HUES64 (cell line): Measurements from ENCODE around the gene JAZF1.

Experiments used
- H3K27ac ChIP-seq: 2 replicates; pipeline ENCODE4 v1.7.0; 2013; ENCODE audit warnings: low read depth, low read length, inconsistent platforms
- H3K27me3 ChIP-seq: 2 replicates; pipeline ENCODE4 v1.6.1; 2013; ENCODE audit warnings: mild to moderate bottlenecking, low read length; ENCODE audit not compliant: insufficient read depth
- H3K36me3 ChIP-seq: 2 replicates; pipeline ENCODE4 v1.6.1; 2013; ENCODE audit warnings: mild to moderate bottlenecking, low read length; ENCODE audit not compliant: insufficient read depth
- H3K4me1 ChIP-seq: 2 replicates; pipeline ENCODE4 v1.6.1; 2013; ENCODE audit warnings: mild to moderate bottlenecking, low read length, moderate library complexity; ENCODE audit not compliant: insufficient read depth
- H3K4me3 ChIP-seq: 2 replicates; pipeline ENCODE4 v1.5.1; 2013; ENCODE audit warnings: mild to moderate bottlenecking, low read length, moderate library complexity
- H3K9ac ChIP-seq: 2 replicates; pipeline ENCODE4 v1.6.1; 2013; ENCODE audit warnings: mild to moderate bottlenecking, low read depth, low read length
- H3K9me3 ChIP-seq: 2 replicates; pipeline ENCODE4 v1.6.1; 2013; ENCODE audit warnings: low read depth, low read length; ENCODE audit not compliant: insufficient read depth
- WGBS: fragments of 150-250, 120-280 bp; methylation state at CpG from one replicate; pipeline ENCODE4 v1.1.7; 2013; ENCODE audit warnings: missing lambda C conversion rate; 5-methylcytosine and 5-hydroxymethylcytosine counted together

The JAZF1 gene

DNA sequence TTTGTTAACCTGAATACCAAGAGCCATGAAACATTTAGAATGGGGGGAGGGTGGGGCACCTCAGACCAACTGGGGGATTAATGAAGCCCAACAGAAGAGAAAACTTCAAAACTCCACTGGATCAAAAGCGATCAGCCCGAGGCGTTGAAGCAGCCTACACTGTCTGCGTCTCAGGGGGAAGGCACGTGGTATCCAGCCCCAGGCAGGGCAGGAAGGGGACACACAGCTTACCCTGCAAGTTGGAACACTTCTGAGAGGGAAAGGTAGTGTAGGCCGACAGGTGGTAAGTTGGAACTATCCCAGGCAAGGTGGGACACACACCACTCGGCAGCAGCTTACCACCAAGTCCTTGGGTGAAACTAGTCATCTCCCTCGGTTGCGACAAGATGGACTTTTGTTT, 337.7 kb downstream of the JAZF1 start:
- no peaks in the 10 kb centered on the region for H3K9me3 ChIP-seq
- H3K4me3 ChIP-seq = no peak overlapping the region
- WGBS = 81% methylated on average over 9 of the region's 9 CpGs
- H3K9ac ChIP-seq = no peak overlapping the region
- H3K4me1 ChIP-seq = peaks cover 16% of the 10 kb centered on the region
- H3K27ac ChIP-seq = no peak overlapping the region
- H3K36me3 ChIP-seq = no peaks in the 10 kb centered on the region
- no peaks in the 10 kb centered on the region for H3K27me3 ChIP-seq

DNA sequence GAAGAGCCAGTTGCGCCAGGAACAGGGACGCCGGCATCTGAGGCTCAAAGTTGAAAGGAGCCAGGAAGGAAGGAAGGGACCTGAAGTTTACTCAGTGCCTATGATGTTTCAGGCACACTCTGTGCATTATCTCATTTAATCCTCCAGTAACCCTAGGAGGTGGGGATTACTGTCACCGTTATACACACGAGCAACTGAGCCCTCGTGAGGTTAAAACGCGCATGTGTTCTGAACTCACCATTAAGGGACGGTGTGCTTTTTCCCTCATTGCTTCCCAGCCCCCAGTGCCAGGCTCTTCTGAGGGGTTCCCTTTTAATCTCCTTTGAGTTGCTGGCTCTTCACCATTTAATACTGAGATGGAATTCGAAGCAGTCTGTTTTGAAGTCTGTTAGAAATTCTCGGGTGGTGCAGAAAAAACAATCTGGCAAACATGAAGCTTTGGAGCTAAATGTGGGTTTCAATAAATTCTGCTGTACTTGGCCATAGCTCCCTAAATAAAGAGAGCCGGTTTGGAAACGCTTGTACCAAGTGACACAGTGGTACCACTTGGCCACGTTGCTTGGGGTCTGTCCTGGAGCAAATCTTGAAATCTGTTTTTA, 338.4 kb downstream of the JAZF1 start:
- Histone ChIP-seq H3K9me3 (no peaks in the 10 kb centered on the region), H3K27me3 (no peaks in the 10 kb centered on the region), H3K4me3 (no peak overlapping the region), H3K27ac (no peak overlapping the region), H3K36me3 (no peaks in the 10 kb centered on the region), H3K4me1 (peaks cover 16% of the 10 kb centered on the region), H3K9ac (no peak overlapping the region)
- 75% methylated on average over 14 of the region's 14 CpGs for WGBS

DNA sequence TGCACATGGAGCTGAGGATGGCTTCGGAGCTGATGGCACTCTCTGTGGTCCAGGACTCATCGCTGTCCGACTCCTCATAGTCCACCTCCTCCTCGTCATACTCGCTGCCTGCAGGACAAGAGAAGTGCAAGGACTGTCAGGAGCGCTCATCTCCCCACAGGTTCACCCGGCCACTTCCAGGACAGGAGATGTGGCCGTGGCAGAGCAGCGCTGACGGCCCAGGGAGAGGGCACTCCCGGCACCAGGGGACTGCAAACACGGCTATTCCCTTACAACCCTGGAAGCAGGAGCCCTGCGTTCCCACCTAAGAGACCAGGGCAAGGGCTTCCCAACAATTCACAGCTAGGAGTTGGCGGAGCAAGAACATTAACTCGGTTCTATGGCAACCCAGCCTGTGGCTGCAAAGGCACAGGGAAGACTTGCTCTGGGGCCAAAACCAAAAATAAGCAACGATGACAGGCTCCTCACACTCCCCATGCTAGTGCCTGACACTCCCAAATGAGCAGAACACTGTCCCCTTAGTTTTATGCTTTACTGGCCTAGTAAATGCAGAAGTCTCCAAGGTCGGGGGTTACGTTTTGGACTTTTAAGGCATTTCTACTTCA, 339.7 kb downstream of the JAZF1 start:
- WGBS = 93% methylated on average over 18 of the region's 18 CpGs
- H3K4me1 ChIP-seq = peaks cover 16% of the 10 kb centered on the region
- no peaks in the 10 kb centered on the region for H3K9me3 ChIP-seq
- no peak overlapping the region for H3K27ac ChIP-seq
- no peak overlapping the region for H3K9ac ChIP-seq
- H3K27me3 ChIP-seq = no peaks in the 10 kb centered on the region
- no peak overlapping the region for H3K4me3 ChIP-seq
- no peaks in the 10 kb centered on the region for H3K36me3 ChIP-seq

DNA sequence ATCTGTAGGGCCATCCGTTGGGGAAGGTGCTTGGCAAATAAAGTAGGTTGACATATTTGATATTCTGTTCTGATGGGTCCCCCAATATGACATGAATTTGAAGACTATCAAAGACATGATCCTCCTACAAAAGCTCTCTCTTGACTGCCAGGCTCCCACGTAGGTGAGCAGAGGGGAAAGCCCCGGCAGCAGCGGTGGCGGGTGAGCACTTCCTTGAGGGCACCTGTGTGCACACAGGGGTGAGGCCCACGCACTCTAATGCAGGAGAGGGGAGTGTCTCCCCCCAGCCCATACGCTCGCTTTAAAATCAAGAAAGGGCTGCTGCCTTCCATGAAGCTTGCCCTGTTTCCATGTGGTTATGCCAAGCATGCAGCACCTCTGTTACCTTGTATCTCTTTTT, 340.3 kb downstream of the JAZF1 start:
- Histone ChIP-seq H3K4me3 (no peak overlapping the region), H3K4me1 (peaks cover 16% of the 10 kb centered on the region), H3K27me3 (no peaks in the 10 kb centered on the region), H3K36me3 (no peaks in the 10 kb centered on the region), H3K9ac (no peak overlapping the region), H3K27ac (no peak overlapping the region), H3K9me3 (no peaks in the 10 kb centered on the region)
- WGBS = 93% methylated on average over 8 of the region's 8 CpGs

DNA sequence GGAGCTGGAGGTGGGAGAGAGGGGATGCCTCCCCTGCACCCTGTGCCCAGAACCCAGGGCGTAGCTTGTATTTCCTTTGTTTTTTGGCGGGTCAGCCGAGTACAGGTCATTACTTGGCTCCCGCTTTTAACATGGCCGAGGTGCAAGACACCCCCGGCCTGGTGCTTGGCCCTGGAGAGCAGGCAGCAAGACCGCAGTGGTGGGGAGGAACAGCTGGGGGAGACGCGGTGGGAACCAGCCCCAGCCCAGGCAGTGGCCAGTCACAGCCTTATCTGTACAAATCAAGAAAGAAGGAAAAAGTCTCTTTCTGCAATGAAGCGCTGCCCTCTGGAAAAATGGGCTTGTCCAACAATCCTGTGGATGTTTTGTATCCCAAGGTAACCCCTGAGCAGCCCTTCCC, 341.5 kb downstream of the JAZF1 start:
- Histone ChIP-seq H3K4me1 (peaks cover 16% of the 10 kb centered on the region), H3K4me3 (no peak overlapping the region), H3K36me3 (no peaks in the 10 kb centered on the region), H3K9ac (no peak overlapping the region), H3K27me3 (no peaks in the 10 kb centered on the region), H3K9me3 (no peaks in the 10 kb centered on the region), H3K27ac (no peak overlapping the region)
- 93% methylated on average over 10 of the region's 10 CpGs for WGBS

DNA sequence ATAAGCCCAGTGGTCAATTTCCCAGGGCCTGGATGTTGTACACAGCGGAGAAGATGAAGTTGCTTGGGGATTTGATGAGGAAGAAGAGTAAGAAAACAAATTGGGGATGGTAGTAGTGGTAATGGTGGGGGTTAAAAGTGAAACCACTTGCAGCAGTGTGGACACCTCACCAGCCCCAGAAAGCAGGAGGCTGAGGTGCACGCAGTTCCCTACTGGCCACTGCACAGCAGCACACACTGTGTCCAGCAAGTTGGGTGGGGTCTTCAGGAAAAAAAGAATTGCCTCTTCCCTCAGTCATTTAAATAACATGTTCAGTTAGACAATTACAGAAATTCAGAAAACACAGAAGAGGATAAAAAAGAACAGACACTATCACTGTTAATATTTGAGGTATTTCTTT, 344.1 kb downstream of the JAZF1 start:
- no peaks in the 10 kb centered on the region for H3K9me3 ChIP-seq
- 95% methylated on average over 2 of the region's 2 CpGs for WGBS
- no peaks in the 10 kb centered on the region for H3K27me3 ChIP-seq
- H3K27ac ChIP-seq = no peak overlapping the region
- H3K4me1 ChIP-seq = no peaks in the 10 kb centered on the region
- H3K4me3 ChIP-seq = no peak overlapping the region
- peaks cover 4% of the 10 kb centered on the region; the same call in 1 of the 2 replicates for H3K36me3 ChIP-seq
- H3K9ac ChIP-seq = no peak overlapping the region

DNA sequence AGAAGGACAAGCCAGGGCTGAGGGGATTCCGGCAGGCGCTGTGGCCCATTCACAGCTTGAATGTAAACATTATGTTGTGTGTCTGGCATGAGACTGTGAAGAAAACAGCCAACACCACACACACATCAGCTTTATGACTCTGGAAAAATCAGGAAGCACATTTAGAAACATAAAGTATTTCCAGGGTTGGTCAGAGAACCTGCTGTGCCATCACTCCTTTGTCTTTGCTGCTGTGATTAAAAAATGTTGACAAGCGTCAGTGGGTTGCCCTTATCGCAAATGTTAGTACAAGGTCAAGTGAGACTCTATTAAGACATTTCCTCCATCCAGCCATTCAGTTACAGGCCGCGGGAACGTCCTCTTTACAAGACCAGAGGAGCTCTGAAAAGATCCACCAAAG, 345.2 kb downstream of the JAZF1 start:
- H3K4me1 ChIP-seq = no peaks in the 10 kb centered on the region
- H3K27me3 ChIP-seq = no peaks in the 10 kb centered on the region
- WGBS = 92% methylated on average over 7 of the region's 7 CpGs
- no peak overlapping the region for H3K4me3 ChIP-seq
- peaks cover 4% of the 10 kb centered on the region; the same call in 1 of the 2 replicates for H3K36me3 ChIP-seq
- no peaks in the 10 kb centered on the region for H3K9me3 ChIP-seq
- H3K27ac ChIP-seq = no peak overlapping the region
- H3K9ac ChIP-seq = no peak overlapping the region

DNA sequence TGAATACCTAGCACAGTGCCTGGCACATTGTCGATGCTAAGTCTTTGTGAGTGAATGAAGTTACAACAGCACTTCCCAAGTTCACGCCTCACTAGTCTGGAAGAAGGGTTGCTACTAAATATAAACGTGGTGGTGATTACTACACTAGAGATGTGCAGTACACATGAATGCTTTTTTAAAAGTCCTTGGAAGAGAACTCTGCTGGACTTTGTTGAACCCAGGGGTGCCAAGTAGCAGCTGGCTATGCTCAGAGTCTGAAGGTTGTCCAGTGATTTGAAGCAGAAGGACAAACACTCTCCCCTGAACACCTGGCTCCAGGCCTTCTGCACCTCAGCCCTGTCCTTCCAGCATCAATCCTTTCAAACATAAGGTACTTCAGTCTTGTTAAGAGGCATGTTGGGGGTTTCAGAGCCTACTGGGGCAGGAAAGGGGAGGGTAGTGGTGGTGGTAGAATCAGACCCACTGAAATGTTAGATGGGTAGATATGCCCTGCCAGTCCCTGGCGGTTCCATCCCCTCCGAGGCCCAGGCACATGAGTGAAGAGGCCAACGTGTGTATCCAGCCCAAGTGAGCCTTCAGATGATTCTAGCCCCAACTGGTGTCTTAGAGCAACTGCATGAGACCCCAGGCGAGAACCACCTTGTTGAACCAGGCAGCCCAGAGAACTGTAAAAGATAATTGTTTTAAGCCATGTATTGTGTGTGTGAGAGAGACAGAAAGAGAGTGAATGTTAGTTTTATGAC, 346.2 kb downstream of the JAZF1 start:
- H3K27ac ChIP-seq = no peak overlapping the region
- 89% methylated on average over 7 of the region's 7 CpGs for WGBS

DNA sequence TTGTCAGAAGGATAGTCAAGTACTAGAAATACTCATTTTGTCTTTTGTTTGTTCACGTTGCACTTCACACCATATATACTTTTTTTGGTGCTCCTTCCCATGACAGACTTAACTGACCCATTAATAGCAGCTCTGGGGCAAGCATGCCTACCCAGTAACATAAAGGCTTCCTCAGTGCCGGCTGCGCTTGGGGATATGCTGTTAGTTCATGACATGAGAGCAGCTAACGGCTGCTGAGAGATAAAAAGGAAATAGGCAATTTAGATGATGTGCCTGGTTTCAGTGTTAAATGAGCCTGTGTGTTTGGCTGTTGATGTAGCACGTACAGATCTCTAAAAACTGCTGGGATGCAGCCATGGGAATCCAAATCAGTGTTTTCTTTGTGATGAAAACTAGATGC, 354.2 kb downstream of the JAZF1 start:
- Histone ChIP-seq H3K4me3 (no peak overlapping the region), H3K9me3 (no peaks in the 10 kb centered on the region)
- WGBS = 91% methylated on average over 5 of the region's 5 CpGs

More for the DNA sequence above, 346.2 kb downstream of the JAZF1 start:
- no peak overlapping the region for H3K9ac ChIP-seq
- no peaks in the 10 kb centered on the region for H3K4me1 ChIP-seq
- H3K9me3 ChIP-seq = no peaks in the 10 kb centered on the region
- H3K36me3 ChIP-seq = peaks cover 8% of the 10 kb centered on the region; the same call in 1 of the 2 replicates
- H3K4me3 ChIP-seq = no peak overlapping the region
- no peaks in the 10 kb centered on the region for H3K27me3 ChIP-seq

DNA sequence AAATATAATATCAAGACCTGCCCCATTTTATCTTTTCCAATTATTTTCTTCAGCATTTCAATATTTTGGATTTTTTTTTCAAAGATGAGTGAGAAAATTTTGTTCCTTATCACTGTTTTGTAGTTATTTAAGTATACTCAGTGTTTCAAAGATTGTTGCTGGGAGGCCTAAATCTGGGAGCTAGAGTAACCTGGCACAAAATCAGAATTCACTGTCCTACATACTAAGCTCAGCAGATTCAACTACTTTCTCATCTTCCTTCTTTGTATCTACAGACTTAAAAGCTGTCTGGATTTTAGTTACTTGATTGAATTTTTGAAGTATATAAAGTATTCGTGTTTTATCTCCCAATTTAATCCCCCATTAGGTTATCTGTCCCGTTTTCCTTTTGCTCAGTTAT, 354.7 kb downstream of the JAZF1 start:
- WGBS = no CpG with 5 or more reads among the region's 2 CpGs
- H3K9ac ChIP-seq = no peak overlapping the region
- H3K9me3 ChIP-seq = no peaks in the 10 kb centered on the region
- H3K4me3 ChIP-seq = no peak overlapping the region
- no peak overlapping the region for H3K27ac ChIP-seq
- no peaks in the 10 kb centered on the region for H3K27me3 ChIP-seq
- H3K36me3 ChIP-seq = peaks cover 18% of the 10 kb centered on the region
- H3K4me1 ChIP-seq = no peaks in the 10 kb centered on the region

More for the DNA sequence above, 354.2 kb downstream of the JAZF1 start:
- Histone ChIP-seq H3K9ac (no peak overlapping the region), H3K27me3 (no peaks in the 10 kb centered on the region), H3K27ac (no peak overlapping the region), H3K4me1 (no peaks in the 10 kb centered on the region), H3K36me3 (peaks cover 18% of the 10 kb centered on the region)

DNA sequence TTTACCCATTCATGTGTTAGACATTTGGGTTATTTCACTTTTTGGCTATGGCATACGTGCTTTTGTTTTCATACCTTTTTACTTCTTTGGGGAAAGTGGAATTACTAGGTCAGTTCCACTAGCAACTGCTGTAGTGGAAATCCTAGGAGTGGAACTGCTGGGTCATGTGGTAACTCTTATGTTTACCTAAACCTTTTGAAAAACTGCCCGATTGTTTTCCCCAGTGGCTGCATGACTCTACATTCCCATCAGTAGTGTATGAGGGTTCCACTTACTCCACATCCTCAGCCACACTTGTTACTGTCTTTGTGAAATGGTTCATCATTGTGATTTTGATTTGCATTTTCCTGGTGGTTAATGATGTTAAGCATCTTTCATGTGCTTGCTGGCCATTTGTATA, 358.4 kb downstream of the JAZF1 start:
- Histone ChIP-seq H3K9me3 (no peaks in the 10 kb centered on the region), H3K27me3 (no peaks in the 10 kb centered on the region), H3K27ac (no peak overlapping the region), H3K4me1 (no peaks in the 10 kb centered on the region), H3K36me3 (peaks cover 8% of the 10 kb centered on the region), H3K4me3 (no peak overlapping the region), H3K9ac (no peak overlapping the region)
- 97% methylated on average over 2 of the region's 2 CpGs for WGBS
